ENCODE measurements around the gene PAPPA2.

The PAPPA2 gene

GRCh38 chr1:176866011-176866714 lies 403.2 kb downstream of the PAPPA2 start:
- no peak for DNase-seq
- no peak overlapping the region for H3K4me3 ChIP-seq (ENCODE audit: low read depth, low read length)
- no peak overlapping the region for H3K27ac ChIP-seq
- no peaks in the 10 kb centered on the region for H3K27me3 ChIP-seq (ENCODE audit: insufficient read depth, low read depth, severe bottlenecking)
- no peaks in the 10 kb centered on the region for H3K36me3 ChIP-seq
- H3K9me3 ChIP-seq (ENCODE audit: severe bottlenecking) = no peaks in the 10 kb centered on the region
- no peak for TF ChIP-seq CTCF (IDR thresholded peaks at IDR 0.05; ENCODE audit: low read depth, low read length)

- TF ChIP-seq CTCF (IDR thresholded peaks at IDR 0.05; ENCODE audit: low read depth, low read length) = no peak
- Histone ChIP-seq H3K36me3 (no peaks in the 10 kb centered on the region), H3K27me3 (ENCODE audit: insufficient read depth, low read depth, severe bottlenecking) (no peaks in the 10 kb centered on the region), H3K4me3 (ENCODE audit: low read depth, low read length) (no peak overlapping the region), H3K27ac (no peak overlapping the region), H3K9me3 (ENCODE audit: severe bottlenecking) (no peaks in the 10 kb centered on the region)
- no peak for DNase-seq
Measured at GRCh38 chr1:176869577-176869976, 406.6 kb downstream of the PAPPA2 start.

- no peak overlapping the region for H3K4me3 ChIP-seq (ENCODE audit: low read depth, low read length)
- no peak for DNase-seq
- H3K9me3 ChIP-seq (ENCODE audit: severe bottlenecking) = no peaks in the 10 kb centered on the region
- H3K27me3 ChIP-seq (ENCODE audit: insufficient read depth, low read depth, severe bottlenecking) = no peaks in the 10 kb centered on the region
- no peak overlapping the region for H3K27ac ChIP-seq
- TF ChIP-seq CTCF (IDR thresholded peaks at IDR 0.05; ENCODE audit: low read depth, low read length) = no peak
- H3K36me3 ChIP-seq = no peaks in the 10 kb centered on the region
Measured at GRCh38 chr1:176876966-176877515, 414.1 kb downstream of the PAPPA2 start.

- Histone ChIP-seq H3K9me3 (ENCODE audit: severe bottlenecking) (no peaks in the 10 kb centered on the region), H3K27me3 (ENCODE audit: insufficient read depth, low read depth, severe bottlenecking) (no peaks in the 10 kb centered on the region), H3K36me3 (no peaks in the 10 kb centered on the region), H3K27ac (no peak overlapping the region), H3K4me3 (ENCODE audit: low read depth, low read length) (no peak overlapping the region)
- DNase-seq = no peak
- no peak for TF ChIP-seq CTCF (IDR thresholded peaks at IDR 0.05; ENCODE audit: low read depth, low read length)
Measured at GRCh38 chr1:176877557-176877956, 414.6 kb downstream of the PAPPA2 start.

- H3K9me3 ChIP-seq (ENCODE audit: severe bottlenecking) = no peaks in the 10 kb centered on the region
- no peak overlapping the region for H3K4me3 ChIP-seq (ENCODE audit: low read depth, low read length)
- peak; percentile 62 for TF ChIP-seq CTCF (IDR thresholded peaks at IDR 0.05; ENCODE audit: low read depth, low read length)
- no peaks in the 10 kb centered on the region for H3K27me3 ChIP-seq (ENCODE audit: insufficient read depth, low read depth, severe bottlenecking)
- H3K36me3 ChIP-seq = no peaks in the 10 kb centered on the region
- H3K27ac ChIP-seq = no peak overlapping the region
- DNase-seq = peak; percentile 57
Measured at GRCh38 chr1:176878750-176879536, 416.0 kb downstream of the PAPPA2 start.

Measured in WERI-Rb-1 (cell line).